HepG2 (cell line): ENCODE data around the gene TRAPPC4. TPM values are rescaled to one million over a fixed set of nuclear protein-coding genes. Genes with fewer than 3 reads are reported as not detected.
A peak's percentile ranks its signal among the peaks of the same experiment; 100 is the strongest.

ENCODE experiments used
- ARID4A ChIP-seq: sonication (generic); formaldehyde crosslinking; IDR thresholded peaks from 2 replicates; pipeline ENCODE4 v1.5.0; 2020; ENCODE audit warnings: mild to moderate bottlenecking, missing genetic modification reagents, borderline replicate concordance
- ASH2L ChIP-seq: fragments of 300-600, 200-600 bp; sonication (generic); IDR thresholded peaks from 2 replicates; pipeline ENCODE4 v1.7.0; 2017; ENCODE audit warnings: low read depth, mild to moderate bottlenecking, moderate library complexity, mixed read lengths, low read length; ENCODE audit not compliant: insufficient read length
- ATF7 ChIP-seq, 2 experiments: fragments of 450-650 bp in 1 of 2; sonication (generic) in 1 of 2; formaldehyde crosslinking in 1 of 2; IDR thresholded peaks; 2 replicates each; pipeline versions ENCODE4 v1.4.0 to v1.6.1; 2016 to 2020; ENCODE audit warnings: antibody characterized with exemption in 1 of 2, mild to moderate bottlenecking in 1 of 2, missing genetic modification reagents in 1 of 2
- EP300 ChIP-seq, 3 experiments: sonication (generic) in 1 of 3; formaldehyde crosslinking in 1 of 3; IDR thresholded peaks; 2 replicates each; pipeline versions ENCODE4 v1.5.1 to v1.6.1; 2011 to 2020; ENCODE audit warnings: low read depth in 2 of 3, low read length in 2 of 3, borderline replicate concordance in 1 of 3, improper control_type of control experiment in 1 of 3, mild to moderate bottlenecking in 1 of 3, missing genetic modification reagents in 1 of 3, moderate library complexity in 1 of 3
- FOXO1 ChIP-seq: sonication (generic); formaldehyde crosslinking; IDR thresholded peaks from 2 replicates; pipeline ENCODE4 v1.4.0; 2020; ENCODE audit warnings: missing genetic modification reagents
- HNF1A ChIP-seq, 2 experiments: sonication (generic) in 1 of 2; formaldehyde crosslinking in 1 of 2; IDR thresholded peaks; 2 replicates each; pipeline versions ENCODE4 v1.4.0 to v1.6.1; 2016 to 2020; ENCODE audit warnings: borderline replicate concordance in 1 of 2, low read depth in 1 of 2, mild to moderate bottlenecking in 1 of 2, missing genetic modification reagents in 1 of 2
- IRF1 ChIP-seq: sonication (generic); formaldehyde crosslinking; IDR thresholded peaks from 2 replicates; pipeline ENCODE4 v1.4.0; 2020; ENCODE audit warnings: low read depth, mild to moderate bottlenecking, missing genetic modification reagents
- MED1 ChIP-seq: sonication (generic); formaldehyde crosslinking; IDR thresholded peaks from 2 replicates; pipeline ENCODE4 v1.4.0; 2020; ENCODE audit warnings: missing genetic modification reagents
- MIXL1 ChIP-seq: IDR thresholded peaks from 2 replicates; pipeline ENCODE4 v1.6.1; 2016
- NFKBIZ ChIP-seq: IDR thresholded peaks from 2 replicates; pipeline ENCODE4 v1.6.1; 2018; ENCODE audit warnings: missing genetic modification reagents, missing compliant biosample characterization
- NONO ChIP-seq, 2 experiments: fragments of 450-650 bp in 1 of 2; sonication (generic) in 1 of 2; formaldehyde crosslinking in 1 of 2; IDR thresholded peaks in 1 of 2; conservative IDR thresholded peaks in 1 of 2; 2 replicates each; pipeline versions ENCODE4 v1.6.1 to v1.8.0; 2017 to 2022; ENCODE audit warnings: mild to moderate bottlenecking in 1 of 2, missing genetic modification reagents in 1 of 2, moderate library complexity in 1 of 2
- RCOR2 ChIP-seq: IDR thresholded peaks from 2 replicates; pipeline ENCODE4 v1.6.1; 2016; ENCODE audit warnings: missing biosample characterization, missing genetic modification reagents
- RXRB ChIP-seq: IDR thresholded peaks from 2 replicates; pipeline ENCODE4 v1.6.1; 2016; ENCODE audit warnings: borderline replicate concordance, missing genetic modification reagents, missing compliant biosample characterization
- SIN3A ChIP-seq: IDR thresholded peaks from 2 replicates; pipeline ENCODE4 v1.6.1; 2011; ENCODE audit warnings: low read depth, mild to moderate bottlenecking, control low read depth, low read length, borderline replicate concordance
- SNAI1 ChIP-seq: sonication (generic); formaldehyde crosslinking; IDR thresholded peaks from 2 replicates; pipeline ENCODE4 v1.5.0; 2020; ENCODE audit warnings: mild to moderate bottlenecking, missing genetic modification reagents, borderline replicate concordance
- ZFP36 ChIP-seq: fragments of 150-350 bp; IDR thresholded peaks from 2 replicates; pipeline ENCODE4 v1.6.1; 2018; ENCODE audit warnings: borderline replicate concordance, low read length, low read depth; ENCODE audit not compliant: partially characterized antibody
- ZFP36L2 ChIP-seq: sonication (generic); formaldehyde crosslinking; IDR thresholded peaks from 2 replicates; pipeline ENCODE4 v1.4.0; 2020; ENCODE audit warnings: missing genetic modification reagents
- ZMYM3 ChIP-seq: sonication (generic); formaldehyde crosslinking; IDR thresholded peaks from 2 replicates; pipeline ENCODE4 v1.5.1; 2020; ENCODE audit warnings: mild to moderate bottlenecking, missing genetic modification reagents
- ZNF124 ChIP-seq: sonication (generic); formaldehyde crosslinking; IDR thresholded peaks from 2 replicates; pipeline ENCODE4 v1.4.0; 2020; ENCODE audit warnings: missing genetic modification reagents
- ZNF746 ChIP-seq: sonication (generic); formaldehyde crosslinking; IDR thresholded peaks from 2 replicates; pipeline ENCODE4 v1.8.0; 2022; ENCODE audit warnings: mild to moderate bottlenecking, missing genetic modification reagents
- polyA plus RNA-seq, 8 experiments: library from polyadenylated mRNA; depleted of rRNA in 3 of 8; stranded (reverse) in 7 of 8; unstranded in 1 of 8; fragments of >200 nt; fragmentation: Illumina TruSeq in 4 of 8; extraction: Trizol in 4 of 8; gene quantifications; 2 replicates each; pipeline versions ENCODE4 v1.2.1 to v1.2.3, GENCODE V29; 2011 to 2016; ENCODE audit warnings: low read depth in 4 of 8, missing spikeins in 1 of 8, mixed read lengths in 1 of 8; ENCODE audit not compliant: insufficient read depth in 1 of 8
- total RNA-seq, 5 experiments: library from RNA; depleted of rRNA; stranded (reverse); fragments of >200 nt; fragmentation: Illumina TruSeq; extraction: Trizol; gene quantifications; 2 replicates each; pipeline ENCODE4 v1.2.3, GENCODE V29; 2016; ENCODE audit warnings: low read depth in 1 of 5

TRAPPC4 gene
- total and polyA plus RNA-seq, 2 of the 13 experiments (the other 11 are each of a cell fraction or from before 2014, with no cell fraction given), result 97.4 to 140 TPM

- TF ChIP-seq HNF1A (IDR thresholded peaks at IDR 0.05; ENCODE audit: low read depth) (peak; percentile 79), HNF1A (CRISPR knock-in tag; IDR thresholded peaks at IDR 0.05; ENCODE audit: borderline replicate concordance) (peak; percentile 73; the same call in 1 of the 2 replicates), ATF7 (IDR thresholded peaks at IDR 0.05) (no peak), ATF7 (CRISPR knock-in tag; IDR thresholded peaks at IDR 0.05) (no peak), SIN3A (0 out of 2 replicates have a peak, but pooled peaks have one; percentile 36), RXRB (peak; percentile 28; the same call in 1 of the 2 replicates), EP300 (IDR thresholded peaks at IDR 0.05; ENCODE audit: low read depth in 2 of 2, low read length in 2 of 2) (peak in 1 of 2 experiments; percentile 31; a peak in 1 of 4 replicates), EP300 (CRISPR knock-in tag; IDR thresholded peaks at IDR 0.05; ENCODE audit: borderline replicate concordance) (peak; percentile 19; the same call in 1 of the 2 replicates), SNAI1 (CRISPR knock-in tag) (no peak), NFKBIZ (CRISPR knock-in tag) (no peak), ZNF746 (0 out of 2 replicates have a peak, but pooled peaks have one; percentile 43), RCOR2 (CRISPR knock-in tag) (no peak), MED1 (CRISPR knock-in tag) (peak; percentile 67), ZMYM3 (CRISPR knock-in tag) (peak; percentile 47; the same call in 1 of the 2 replicates), NONO (IDR thresholded peaks at IDR 0.05) (no peak), NONO (CRISPR knock-in tag; conservative IDR thresholded peaks at IDR 0.05) (peak; percentile 57; the same call in 1 of the 2 replicates), MIXL1 (CRISPR knock-in tag) (peak; percentile 31; the same call in 1 of the 2 replicates), IRF1 (CRISPR knock-in tag) (no peak), FOXO1 (CRISPR knock-in tag) (no peak), ZFP36 (no peak), ZFP36L2 (CRISPR knock-in tag) (no peak), ARID4A (CRISPR knock-in tag) (0 out of 2 replicates have a peak, but pooled peaks have one; percentile 4), ASH2L (peak; percentile 36), ZNF124 (CRISPR knock-in tag) (no peak)
Observed at GRCh38 chr11:119026970-119027369, 8.4 kb downstream of the TRAPPC4 start (continued).
